ENCODE results near the gene EPS8L3. TPM values are rescaled to one million over a fixed set of nuclear protein-coding genes. Genes with fewer than 3 reads are reported as not detected.

EPS8L3 gene
- total and polyA plus RNA-seq, 2 of the 8 experiments (the other 6 are each of a cell fraction or from before 2014, with no cell fraction given) = not detected

- TF ChIP-seq CHD7 (IDR thresholded peaks at IDR 0.05; ENCODE audit: insufficient replicate concordance, low read length) (no peak), CREB1 (IDR thresholded peaks at IDR 0.05) (no peak), EGR1 (IDR thresholded peaks at IDR 0.05; ENCODE audit: borderline replicate concordance, low read depth, low read length) (no peak), SP2 (IDR thresholded peaks at IDR 0.05; ENCODE audit: low read length) (no peak), EZH2 (IDR thresholded peaks at IDR 0.05; ENCODE audit: low read depth, low read length, severe bottlenecking) (no peak), RBBP5 (IDR thresholded peaks at IDR 0.05; ENCODE audit: borderline replicate concordance, low read depth, low read length) (no peak)
Measured at GRCh38 chr1:109787211-109787844, 23.6 kb upstream of the EPS8L3 start (continued).

All from H1 (cell line).